GM12873 (cell line): ENCODE measurements around the gene TRIO.

Experiments
- CTCF ChIP-seq: IDR thresholded peaks from 2 replicates; pipeline ENCODE4 v1.5.1; 2012; ENCODE audit warnings: low read depth, mild to moderate bottlenecking, moderate library complexity, low read length, control low read depth; ENCODE audit not compliant: insufficient read depth; ENCODE audit errors: missing control alignments

TRIO gene

DNA sequence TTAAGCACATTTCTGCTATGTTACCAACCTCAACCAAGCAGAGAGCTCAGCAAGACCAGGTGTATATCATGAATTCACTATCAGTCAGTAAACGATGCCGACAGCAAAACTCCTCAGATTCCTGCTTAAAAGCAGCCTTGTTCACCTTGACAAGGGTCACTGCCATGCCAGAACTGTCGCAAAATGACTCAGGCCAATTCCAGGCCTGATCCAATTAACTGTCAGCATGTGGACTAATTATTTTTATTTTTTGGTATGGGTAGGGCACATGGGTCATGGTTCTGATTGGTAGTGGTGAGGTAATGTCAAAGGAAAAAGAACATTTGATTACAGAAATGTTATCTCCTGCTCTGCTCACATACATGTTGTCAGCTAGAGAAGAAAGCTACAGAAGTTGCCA is 224.2 kb downstream of the TRIO start:
- TF ChIP-seq CTCF, result no peak

- TF ChIP-seq CTCF, result no peak
Observed at GRCh38 chr5:14369780-14370179, 226.6 kb downstream of the TRIO start.

- no peak for TF ChIP-seq CTCF
Observed at GRCh38 chr5:14370386-14370785, 227.2 kb downstream of the TRIO start.

DNA sequence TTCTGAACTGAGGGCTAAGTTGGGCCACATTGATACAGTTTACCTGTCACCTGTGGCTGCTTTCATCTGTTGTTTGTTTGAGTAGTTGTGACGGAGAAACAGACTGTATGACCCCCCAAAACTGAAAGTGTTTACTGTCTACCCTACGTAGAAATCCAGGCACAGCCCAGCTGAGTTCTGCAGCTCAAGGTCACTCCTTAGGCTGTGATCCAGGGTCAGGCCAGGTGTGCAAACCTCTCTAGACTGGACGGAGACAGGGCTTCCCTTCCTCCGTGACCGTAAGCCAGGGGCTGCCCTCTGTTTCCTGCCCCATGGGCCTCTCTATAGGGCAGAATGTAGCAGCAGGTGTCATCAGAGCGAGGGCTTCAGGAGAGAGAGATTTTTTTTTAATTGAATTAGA is 230.5 kb downstream of the TRIO start:
- TF ChIP-seq CTCF, result no peak

DNA sequence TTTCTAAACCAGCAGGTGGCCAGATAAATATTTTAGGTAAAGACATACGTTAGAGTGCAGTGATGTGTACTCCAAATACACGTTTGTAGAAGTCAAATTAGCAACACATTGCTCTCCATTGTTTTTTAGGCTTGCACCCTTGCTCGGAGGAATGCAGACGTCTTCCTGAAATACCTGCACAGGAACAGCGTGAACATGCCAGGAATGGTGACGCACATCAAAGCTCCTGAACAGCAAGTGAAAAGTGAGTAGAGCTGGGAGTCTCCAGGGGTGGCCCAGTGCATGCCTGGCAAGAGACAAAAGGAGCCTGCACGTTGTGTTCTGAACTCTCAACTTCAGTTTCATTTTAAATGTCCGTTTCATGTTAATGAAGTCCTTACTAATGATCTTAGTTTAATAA is 231.0 kb downstream of the TRIO start:
- no peak for TF ChIP-seq CTCF

DNA sequence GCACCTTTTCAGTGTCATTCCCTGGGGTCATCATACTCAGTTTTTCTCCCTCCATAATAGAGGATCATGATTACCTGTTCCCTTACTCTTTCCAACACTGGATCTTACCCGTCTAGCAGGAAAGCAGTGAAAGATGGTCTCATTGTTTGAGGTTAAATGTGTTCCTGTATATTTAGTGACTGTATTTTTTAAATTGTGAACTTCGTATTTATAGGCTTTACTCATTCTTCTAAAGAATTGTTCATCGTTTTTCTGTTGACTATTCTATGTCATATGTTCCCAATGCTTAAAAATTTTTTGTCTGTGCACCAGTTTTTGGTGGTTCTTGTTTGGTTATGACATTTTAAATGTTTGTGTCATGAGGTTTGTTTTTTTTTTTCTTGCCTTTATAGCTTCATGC is 233.6 kb downstream of the TRIO start:
- no peak for TF ChIP-seq CTCF

- TF ChIP-seq CTCF, result no peak
Observed at GRCh38 chr5:14379739-14380497, 236.8 kb downstream of the TRIO start.
